ENCODE measurements around the gene RFFL.

DNA sequence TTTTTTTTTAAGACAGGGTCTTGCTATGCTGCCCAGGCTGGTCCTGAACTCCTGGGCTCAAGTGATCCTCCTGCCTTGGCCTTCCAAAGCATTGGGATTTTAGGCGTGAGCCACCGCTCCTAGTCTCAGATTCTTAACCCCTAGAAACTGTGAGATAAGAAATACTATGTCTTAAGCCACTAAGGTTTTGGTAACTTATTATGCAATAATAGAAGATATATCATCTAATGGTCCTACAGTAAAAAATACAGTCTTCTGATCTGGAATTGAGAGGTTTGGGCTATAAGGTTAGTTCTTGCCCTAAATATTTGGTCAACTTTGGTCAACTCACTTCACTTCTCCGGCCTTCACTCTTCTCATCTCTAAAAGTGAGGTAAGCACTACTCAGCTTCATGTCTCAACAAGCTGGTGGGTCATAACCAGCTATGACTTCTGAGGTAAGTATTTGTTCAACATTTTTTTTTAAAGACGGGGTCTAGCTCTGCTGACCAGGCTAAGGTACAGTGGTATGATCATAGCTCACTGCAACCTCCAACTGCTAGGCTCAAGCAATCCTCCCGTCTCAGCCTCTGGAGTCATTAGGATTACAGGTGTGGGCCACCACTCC lies 41.4 kb upstream of the RFFL start:
- TF ChIP-seq YY1 (IDR thresholded peaks at IDR 0.05; ENCODE audit: insufficient read depth, insufficient read length) (no peak), ZNF274 (IDR thresholded peaks at IDR 0.05; ENCODE audit: low read depth, low read length) (no peak), SUZ12 (IDR thresholded peaks at IDR 0.05; ENCODE audit: extremely low read depth, insufficient read depth, insufficient read length) (no peak)

Data from NT2/D1 (cell line).